Osteocyte (in vitro differentiated cells): ENCODE results near the gene SLC16A8. TPM values are rescaled to one million over a fixed set of nuclear protein-coding genes. Genes with fewer than 3 reads are reported as not detected.

Experiments used
- DNase-seq: peaks from one replicate; pipeline ENCODE4 v3.0.0; 2021; ENCODE audit warnings: mixed read lengths; ENCODE audit not compliant: unreplicated experiment; ENCODE audit errors: extremely low spot score
- H3K27ac Mint-ChIP-seq: one replicate; pipeline ENCODE4 v1.8.0; 2021; ENCODE audit warnings: mild to moderate bottlenecking, mixed read lengths; ENCODE audit not compliant: unreplicated experiment
- H3K27me3 Mint-ChIP-seq: one replicate; pipeline ENCODE4 v1.8.0; 2021; ENCODE audit warnings: mixed read lengths; ENCODE audit not compliant: unreplicated experiment
- H3K36me3 Mint-ChIP-seq: one replicate; pipeline ENCODE4 v1.8.0; 2021; ENCODE audit warnings: mixed read lengths; ENCODE audit not compliant: unreplicated experiment
- H3K4me1 Mint-ChIP-seq: one replicate; pipeline ENCODE4 v1.8.0; 2021; ENCODE audit warnings: mixed read lengths; ENCODE audit not compliant: unreplicated experiment
- H3K4me3 Mint-ChIP-seq: one replicate; pipeline ENCODE4 v1.8.0; 2021; ENCODE audit warnings: mild to moderate bottlenecking, moderate library complexity, mixed read lengths; ENCODE audit not compliant: unreplicated experiment
- H3K9me3 Mint-ChIP-seq: one replicate; pipeline ENCODE4 v1.8.0; 2021; ENCODE audit warnings: mixed read lengths; ENCODE audit not compliant: unreplicated experiment
- total RNA-seq: library from RNA; stranded (reverse); gene quantifications from 2 replicates; pipeline ENCODE4 v1.2.1, GENCODE V29; 2021
- TF ChIP-seq, protein P1 (sequence below): fragments of 200-600 bp; sonication (generic); IDR thresholded peaks from 2 replicates; pipeline ENCODE4 v1.5.0; 2021; ENCODE audit warnings: antibody characterized with exemption, mild to moderate bottlenecking, moderate library complexity

SLC16A8 gene
- total RNA-seq, 1 donor from 2014 or later: not detected

DNA sequence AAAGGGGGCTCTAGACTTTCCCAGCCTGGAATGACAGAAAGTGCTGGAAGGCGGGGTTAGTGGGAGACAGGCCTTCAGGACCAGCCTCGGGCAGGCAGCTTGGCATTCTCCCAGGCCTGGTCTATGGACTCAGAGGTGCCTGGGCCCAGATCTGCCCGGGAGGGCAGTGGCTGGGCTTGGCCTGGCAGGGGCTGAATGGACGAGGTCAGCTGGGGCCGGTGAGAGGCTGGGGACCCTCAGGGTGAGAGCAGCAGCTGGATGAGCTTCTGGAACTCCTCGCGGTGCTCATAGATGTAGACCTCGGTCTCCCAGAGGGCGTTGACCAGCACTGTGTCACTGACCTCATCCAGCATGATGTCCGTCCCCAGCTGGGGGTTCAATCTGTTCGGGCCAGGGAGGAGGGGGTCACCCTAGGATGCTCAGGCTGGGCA lies 28.0 kb upstream of the SLC16A8 start:
- Mint-ChIP-seq H3K9me3 (no peaks in the 10 kb centered on the region), H3K4me1 (peaks cover 16% of the 10 kb centered on the region), H3K27ac (no peak overlapping the region), H3K4me3 (no peak overlapping the region), H3K36me3 (no peaks in the 10 kb centered on the region), H3K27me3 (no peaks in the 10 kb centered on the region)
- TF ChIP-seq, protein P1, sequence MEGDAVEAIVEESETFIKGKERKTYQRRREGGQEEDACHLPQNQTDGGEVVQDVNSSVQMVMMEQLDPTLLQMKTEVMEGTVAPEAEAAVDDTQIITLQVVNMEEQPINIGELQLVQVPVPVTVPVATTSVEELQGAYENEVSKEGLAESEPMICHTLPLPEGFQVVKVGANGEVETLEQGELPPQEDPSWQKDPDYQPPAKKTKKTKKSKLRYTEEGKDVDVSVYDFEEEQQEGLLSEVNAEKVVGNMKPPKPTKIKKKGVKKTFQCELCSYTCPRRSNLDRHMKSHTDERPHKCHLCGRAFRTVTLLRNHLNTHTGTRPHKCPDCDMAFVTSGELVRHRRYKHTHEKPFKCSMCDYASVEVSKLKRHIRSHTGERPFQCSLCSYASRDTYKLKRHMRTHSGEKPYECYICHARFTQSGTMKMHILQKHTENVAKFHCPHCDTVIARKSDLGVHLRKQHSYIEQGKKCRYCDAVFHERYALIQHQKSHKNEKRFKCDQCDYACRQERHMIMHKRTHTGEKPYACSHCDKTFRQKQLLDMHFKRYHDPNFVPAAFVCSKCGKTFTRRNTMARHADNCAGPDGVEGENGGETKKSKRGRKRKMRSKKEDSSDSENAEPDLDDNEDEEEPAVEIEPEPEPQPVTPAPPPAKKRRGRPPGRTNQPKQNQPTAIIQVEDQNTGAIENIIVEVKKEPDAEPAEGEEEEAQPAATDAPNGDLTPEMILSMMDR: no peak
- no peak for DNase-seq

DNA sequence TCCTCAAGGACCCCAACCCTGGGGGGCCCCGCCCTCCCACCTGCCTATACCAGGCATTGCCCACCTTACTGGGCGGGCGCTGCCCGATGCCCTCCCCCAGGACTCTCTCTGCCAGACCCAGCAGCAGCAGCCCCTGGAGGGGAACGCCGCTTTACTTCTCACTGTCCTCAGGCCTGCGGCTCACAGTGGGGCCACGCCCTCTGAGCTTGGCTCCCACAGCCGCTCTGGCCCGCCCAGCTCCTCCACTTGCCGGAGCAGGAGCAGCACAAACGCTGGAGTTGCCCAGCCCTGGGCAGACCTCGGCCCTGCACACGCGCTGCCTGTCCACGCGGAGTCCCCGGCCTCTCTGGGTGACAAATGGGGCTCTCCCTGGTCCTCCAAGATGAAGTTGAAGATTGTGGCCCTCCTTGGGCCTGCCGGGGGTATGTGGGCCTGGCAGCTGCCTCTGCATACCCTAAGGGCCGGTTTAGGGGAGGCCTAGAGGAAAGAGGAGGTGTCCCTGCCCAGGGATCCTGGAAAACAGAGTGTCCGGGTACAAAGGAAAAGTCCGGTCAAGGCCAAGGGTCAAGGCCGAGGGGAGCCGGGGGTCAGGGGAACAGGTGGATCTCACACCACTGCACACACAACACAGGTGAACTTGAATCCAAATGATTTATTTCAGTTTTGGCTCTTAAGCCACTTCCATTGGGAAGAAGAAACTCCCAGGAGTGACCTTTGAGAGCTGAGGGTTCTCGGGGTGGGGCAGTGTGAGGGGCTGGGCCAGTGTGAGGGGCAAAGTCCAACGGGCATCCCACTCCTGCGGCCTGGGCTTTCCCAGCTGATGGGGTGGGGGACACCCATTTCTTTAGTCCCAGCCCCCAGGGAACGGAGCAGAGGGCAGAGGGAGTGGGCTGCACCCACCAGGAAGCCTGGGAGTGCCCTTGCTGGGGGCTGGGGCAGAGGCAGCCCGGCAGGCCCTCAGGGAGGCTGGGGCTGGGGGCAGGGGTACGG lies 27.2 kb upstream of the SLC16A8 start:
- Mint-ChIP-seq H3K27me3 (no peaks in the 10 kb centered on the region), H3K4me1 (peaks cover 16% of the 10 kb centered on the region), H3K36me3 (no peaks in the 10 kb centered on the region), H3K4me3 (no peak overlapping the region), H3K27ac (no peak overlapping the region), H3K9me3 (no peaks in the 10 kb centered on the region)
- DNase-seq: no peak
- TF ChIP-seq, protein P1: no peak

DNA sequence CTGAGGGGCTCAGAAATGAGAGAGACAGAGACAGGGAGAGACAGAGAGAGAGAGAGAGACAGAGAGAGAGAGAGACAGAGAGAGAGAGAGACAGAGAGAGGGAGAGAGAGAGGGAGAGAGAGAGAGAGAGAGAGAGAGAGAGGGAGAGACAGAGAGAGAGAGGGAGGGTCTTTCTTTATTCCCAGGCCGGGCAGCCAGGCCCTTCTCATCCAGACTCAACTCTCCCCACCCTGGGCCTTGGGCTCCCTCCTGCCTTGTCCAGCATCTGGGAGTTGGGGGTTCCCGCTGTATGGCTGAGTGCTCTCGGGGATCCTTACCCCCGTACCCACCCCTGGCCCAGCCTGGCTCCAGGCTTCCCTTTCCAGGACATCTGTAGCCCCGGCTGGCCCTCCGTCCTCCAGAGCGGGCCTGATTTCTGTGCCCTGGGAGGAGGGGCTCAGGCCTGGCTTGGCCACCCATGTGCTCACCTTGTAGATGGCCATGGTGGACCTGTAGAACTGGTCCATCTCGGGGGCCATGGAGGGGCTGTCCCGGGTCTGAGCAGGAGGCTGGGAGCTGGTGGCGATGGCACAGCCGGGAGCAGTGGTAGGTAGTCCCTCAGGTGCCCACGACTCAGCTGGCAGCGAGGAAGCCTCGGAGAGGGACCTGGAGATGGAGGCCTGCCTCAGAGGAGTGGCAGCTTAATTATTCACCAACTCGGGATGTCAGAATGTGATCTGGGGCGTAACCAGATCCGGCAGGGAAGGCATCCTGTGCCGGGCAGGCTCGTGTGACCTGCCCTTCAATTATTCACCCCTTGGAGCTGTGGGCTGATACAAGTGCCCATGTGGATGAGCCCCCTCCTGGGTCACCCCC lies 26.3 kb upstream of the SLC16A8 start, which contains the start of gene BAIAP2L2:
Gene BAIAP2L2, minus strand, starts transcription at position 677 of the 855 bp plus-strand sequence. Its CDS starts 159 bp downstream, at position 518.
- DNase-seq: no peak
- H3K4me3 Mint-ChIP-seq: no peak within 1 kb of the TSS
- H3K9me3 Mint-ChIP-seq: no peaks in the 10 kb centered on the region
- peaks cover 16% of the 10 kb centered on the region for H3K4me1 Mint-ChIP-seq
- TF ChIP-seq, protein P1: no peak
- H3K27me3 Mint-ChIP-seq: no peaks in the 10 kb centered on the region
- H3K27ac Mint-ChIP-seq: no peak within 1 kb of the TSS
- no peaks in the 10 kb centered on the region for H3K36me3 Mint-ChIP-seq

DNA sequence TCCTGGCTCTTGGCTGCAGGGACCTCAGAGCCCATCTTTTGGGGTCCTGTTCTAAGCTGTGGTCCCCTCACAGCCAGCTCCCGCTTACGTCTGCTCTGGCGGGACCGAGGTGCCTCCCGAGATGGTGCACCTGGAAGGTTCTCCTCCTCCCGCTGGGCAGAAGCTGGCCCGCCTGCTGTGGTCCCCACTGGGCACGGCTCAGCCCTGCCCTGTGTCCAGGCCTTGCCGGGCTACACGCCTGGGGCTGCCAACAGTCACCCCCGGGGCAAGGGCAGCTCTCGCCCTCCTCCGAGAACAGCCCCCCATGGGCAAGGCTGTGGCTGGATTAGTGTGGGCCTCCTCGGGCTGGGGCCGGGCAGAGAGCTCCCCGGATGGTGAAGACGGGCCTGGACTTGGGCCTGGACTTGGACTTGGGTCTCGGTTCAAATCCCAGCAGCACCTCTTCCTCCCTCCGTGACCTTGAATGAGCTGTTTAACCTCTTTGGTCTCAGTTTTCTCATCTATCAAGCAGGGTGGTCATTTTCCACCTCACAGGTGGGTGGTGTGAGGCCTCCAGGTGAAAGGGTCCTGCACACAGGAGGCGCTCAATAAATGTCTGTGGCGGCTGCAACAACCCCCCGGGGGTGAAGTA lies 25.5 kb upstream of the SLC16A8 start:
- Mint-ChIP-seq H3K27ac (no peak overlapping the region), H3K36me3 (no peaks in the 10 kb centered on the region), H3K4me3 (no peak overlapping the region), H3K9me3 (no peaks in the 10 kb centered on the region), H3K27me3 (no peaks in the 10 kb centered on the region), H3K4me1 (peaks cover 14% of the 10 kb centered on the region)
- no peak for DNase-seq
- TF ChIP-seq, protein P1: no peak
